ENCODE results near the gene MLST8.
"Not testable (repeated sequence)": the region's sequence is repeated elsewhere in the genome, so short reads cannot be mapped to it uniquely, and the experiment has no call there.

Gene MLST8

GRCh38 chr16:2190659-2191445 lies 14.4 kb upstream of the MLST8 start:
- no peak for DNase-seq

- DNase-seq = no peak
Measured at GRCh38 chr16:2191446-2191706, 13.9 kb upstream of the MLST8 start.

GRCh38 chr16:2194166-2194834 lies 11.0 kb upstream of the MLST8 start:
- DNase-seq = peak; percentile 18

DNA sequence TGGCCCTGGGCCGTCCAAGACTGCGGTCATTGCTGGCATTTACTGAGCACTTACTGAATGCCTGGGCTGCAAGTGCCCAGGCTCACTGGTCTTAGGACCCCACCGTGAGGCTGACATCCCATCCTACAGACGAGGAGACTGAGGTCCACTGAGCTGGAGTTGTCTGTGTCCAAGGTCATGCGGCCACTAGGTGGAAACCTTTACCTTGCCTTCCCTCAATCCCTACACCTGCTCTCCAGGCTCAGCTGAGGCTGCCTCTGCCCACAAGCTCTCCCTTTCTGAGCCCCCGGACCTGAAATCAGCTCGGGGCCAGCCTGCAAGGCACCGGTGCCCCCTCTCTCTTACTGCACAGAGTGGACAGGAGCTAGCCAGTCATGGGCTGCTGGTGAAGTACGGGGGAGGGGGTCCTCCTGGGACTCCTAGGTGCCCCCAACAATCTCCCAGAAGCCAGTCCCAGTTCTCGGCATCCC lies 10.4 kb upstream of the MLST8 start:
- DNase-seq = peak; percentile 77

GRCh38 chr16:2195322-2196161 lies 9.7 kb upstream of the MLST8 start:
- DNase-seq = peak; percentile 61

DNA sequence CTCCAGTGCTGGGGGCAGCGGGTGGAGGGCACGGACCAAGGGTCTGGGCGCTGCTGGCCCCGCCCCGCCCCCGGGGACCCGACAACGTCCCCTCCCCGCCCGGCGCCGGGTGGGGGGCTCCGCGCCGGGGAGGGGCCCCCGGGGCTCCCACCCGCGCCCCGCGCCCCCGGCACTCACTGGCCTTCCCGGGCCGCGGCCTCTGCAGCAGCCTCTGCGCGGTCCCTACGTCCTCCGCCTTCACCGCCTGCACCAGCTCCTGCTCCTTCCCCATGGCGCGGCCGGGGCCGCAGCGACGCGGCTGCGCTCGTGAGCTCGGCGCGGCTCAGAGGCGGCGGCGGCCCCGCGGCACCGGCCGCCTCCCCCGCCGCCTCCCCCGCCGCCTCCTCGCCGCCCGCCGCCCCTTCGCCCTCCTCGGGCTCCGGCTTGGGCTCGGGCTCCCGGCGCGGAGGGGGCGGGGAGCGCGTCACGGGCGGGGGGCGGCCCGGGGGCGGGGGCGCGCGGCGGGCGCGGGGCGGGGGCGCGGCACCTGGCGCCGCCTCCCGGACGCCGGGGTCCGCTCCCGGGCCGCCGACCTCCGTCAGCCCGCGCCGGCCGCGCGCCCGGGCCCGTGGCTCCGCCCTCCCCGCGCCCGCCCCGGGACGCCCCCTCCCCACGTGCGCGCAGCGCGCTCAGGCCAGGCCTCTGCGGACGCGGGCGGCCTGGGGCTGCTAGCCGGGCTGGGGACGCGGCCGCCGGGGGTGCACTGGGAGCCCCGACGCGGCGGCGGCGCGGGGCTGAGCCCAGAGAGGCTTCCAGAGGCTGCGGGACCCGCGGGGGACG lies 8.9 kb upstream of the MLST8 start, which contains the start of gene CASKIN1:
Gene CASKIN1, minus strand, starts transcription at position 444 of the 819 bp plus-strand sequence. Its CDS starts 173 bp downstream, at position 271.
- DNase-seq = peak; percentile 61

DNA sequence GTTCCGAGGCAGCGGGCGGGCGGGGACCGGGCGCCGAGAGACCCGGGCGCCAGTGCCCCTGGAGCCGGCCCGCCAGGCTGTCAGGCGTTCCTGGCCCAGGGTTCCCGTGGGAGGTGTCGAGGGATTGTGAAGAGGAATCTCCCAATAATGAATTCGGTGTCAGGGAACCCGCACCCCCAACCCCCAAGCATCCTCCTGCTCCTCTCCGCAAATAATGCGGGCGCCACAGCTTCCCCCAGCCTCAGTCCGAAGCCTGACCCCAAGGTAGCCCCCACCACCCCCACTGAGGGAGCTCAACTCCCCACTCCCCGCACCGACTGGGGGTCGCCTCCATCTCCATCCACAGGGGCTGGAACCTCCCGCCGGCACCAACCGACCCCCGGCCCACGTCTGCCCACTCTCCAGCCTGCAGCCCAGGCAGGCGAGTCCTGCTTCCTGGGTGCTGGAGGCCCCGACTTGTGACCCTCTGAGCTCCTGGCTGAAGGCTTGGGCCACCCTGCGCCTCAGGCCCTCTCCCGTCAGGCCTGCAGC lies 8.2 kb upstream of the MLST8 start:
- no peak for DNase-seq

DNA sequence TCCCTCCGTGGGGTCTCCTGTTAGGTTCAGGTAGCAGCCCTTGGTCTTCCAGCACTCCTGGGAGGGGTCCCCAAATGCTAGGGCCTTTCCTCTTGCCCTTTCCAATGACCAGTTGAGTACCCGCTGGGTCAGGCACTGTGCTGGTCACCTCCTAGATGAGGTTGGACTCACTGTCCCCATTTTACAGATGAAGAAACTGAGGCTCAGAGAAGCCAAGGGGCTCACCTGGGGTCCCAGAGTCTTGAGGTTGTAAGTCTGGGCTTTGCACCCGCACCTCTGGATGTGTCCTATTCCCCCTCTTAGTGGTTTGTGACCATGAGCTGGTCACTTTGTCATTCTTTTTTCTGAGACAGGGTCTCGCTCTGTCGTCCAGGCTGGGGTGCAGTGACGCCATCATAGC lies 7.5 kb upstream of the MLST8 start:
- DNase-seq = no peak

DNA sequence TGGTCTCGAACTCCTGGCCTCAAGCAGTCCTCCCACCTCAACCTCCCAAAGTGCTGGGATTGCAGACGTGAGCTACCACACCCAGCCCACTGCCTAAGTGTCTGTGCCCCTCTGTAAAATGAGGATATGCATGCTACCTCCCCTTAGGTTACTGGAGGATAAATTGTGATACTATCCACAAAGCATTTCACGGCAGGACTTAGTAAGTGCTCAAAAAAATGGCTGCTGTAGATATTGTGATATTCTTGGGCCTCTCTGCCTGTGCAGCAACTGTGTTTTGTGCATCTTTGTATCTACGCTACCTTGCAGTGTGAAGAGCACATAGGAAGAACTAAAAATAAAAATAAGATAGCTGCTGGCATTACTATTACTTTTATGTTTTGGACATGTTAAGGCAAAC lies 7.0 kb upstream of the MLST8 start:
- no peak for DNase-seq

DNA sequence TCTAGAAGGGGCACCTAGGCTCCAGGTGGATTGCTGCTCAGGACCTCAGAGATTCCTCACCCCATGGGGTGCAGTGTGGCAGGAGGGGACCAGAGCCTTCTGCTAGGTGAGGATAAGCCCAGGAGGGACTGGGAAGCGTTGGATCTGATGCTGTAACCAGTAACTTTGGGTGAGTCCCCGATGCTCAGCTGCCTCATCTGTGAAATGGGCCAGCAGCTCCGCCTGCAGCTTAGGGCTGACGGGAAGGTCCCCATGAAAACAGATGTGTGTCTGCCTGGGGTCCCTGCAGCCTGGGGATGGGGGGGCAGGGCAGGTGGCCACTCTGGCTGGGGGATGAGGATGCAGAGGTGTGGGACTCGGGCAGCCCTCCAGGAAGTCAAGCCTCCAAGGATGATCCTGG lies 6.2 kb upstream of the MLST8 start:
- DNase-seq = no peak

- no peak for DNase-seq
Measured at GRCh38 chr16:2199621-2200139, 5.6 kb upstream of the MLST8 start.

- no peak for DNase-seq
Measured at GRCh38 chr16:2200313-2200712, 4.9 kb upstream of the MLST8 start.

- not testable (repeated sequence) for DNase-seq
Measured at GRCh38 chr16:2203119-2203688, 2.0 kb upstream of the MLST8 start.

GRCh38 chr16:2204416-2205103 lies 694 bp upstream of the MLST8 start:
- no peak for DNase-seq

DNA sequence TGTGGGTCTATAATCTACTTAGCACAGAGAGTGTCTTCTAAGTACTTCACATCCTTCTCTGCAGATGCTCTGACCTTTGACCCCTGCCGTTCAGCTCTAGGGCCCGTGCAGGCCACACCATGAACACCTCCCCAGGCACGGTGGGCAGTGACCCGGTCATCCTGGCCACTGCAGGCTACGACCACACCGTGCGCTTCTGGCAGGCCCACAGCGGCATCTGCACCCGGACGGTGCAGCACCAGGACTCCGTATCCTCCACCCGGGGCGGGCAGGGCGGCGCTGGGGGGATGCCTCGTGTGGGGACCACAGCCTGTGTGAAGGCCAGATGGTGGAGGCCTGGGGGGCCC lies 686 bp downstream of the MLST8 start:
- no peak for DNase-seq

- no peak for DNase-seq
Measured at GRCh38 chr16:2206420-2206779, 1.1 kb downstream of the MLST8 start.

- no peak for DNase-seq
Measured at GRCh38 chr16:2206780-2207433, 1.7 kb downstream of the MLST8 start.

DNA sequence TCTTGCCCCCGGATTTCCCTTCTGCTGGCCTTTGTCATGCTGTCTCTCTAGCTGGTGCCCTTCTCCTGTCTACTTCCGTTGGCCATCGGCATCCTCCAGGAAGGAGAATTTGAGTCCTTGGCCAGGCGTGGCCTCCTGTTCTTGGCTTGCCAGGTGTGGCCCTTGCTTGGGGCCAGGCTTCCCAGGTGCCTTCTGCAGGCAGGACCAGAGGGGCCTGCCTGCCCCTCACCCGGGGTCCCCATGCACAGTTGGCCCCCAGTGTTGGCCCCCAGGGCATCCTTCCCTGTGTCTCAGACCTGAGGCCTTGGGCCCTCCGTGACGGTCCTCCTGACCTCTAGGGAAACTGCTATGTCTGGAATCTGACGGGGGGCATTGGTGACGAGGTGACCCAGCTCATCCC lies 2.6 kb downstream of the MLST8 start:
- no peak for DNase-seq

- DNase-seq = no peak
Measured at GRCh38 chr16:2208308-2208707, 3.1 kb downstream of the MLST8 start.

DNA sequence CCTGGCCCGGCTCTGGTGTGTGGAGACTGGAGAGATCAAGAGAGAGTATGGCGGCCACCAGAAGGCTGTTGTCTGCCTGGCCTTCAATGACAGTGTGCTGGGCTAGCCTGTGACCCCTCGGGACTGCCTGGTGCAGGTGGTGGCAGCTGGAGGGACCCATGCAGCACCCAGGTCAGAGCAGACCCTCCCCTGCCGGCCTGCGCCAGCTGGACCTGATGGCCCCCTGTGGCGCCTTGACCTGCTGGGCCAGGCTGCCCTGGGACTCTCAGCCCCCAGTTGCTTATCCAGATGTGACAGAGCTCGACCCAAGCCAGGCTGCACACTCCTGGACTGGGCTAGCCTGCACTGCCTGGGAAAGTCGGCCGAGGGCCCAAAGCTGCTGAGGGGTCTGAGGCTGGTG lies 3.5 kb downstream of the MLST8 start:
- DNase-seq = no peak
